Astrocyte of the hippocampus (primary cell): Measurements from ENCODE around the gene ANGPTL2.
A peak's percentile ranks its signal among the peaks of the same experiment; 100 is the strongest.

ENCODE experiments used
- DNase-seq: peaks from one replicate; pipeline ENCODE4 v3.0.0; 2011; ENCODE audit warnings: low read depth, low spot score

The ANGPTL2 gene

DNA sequence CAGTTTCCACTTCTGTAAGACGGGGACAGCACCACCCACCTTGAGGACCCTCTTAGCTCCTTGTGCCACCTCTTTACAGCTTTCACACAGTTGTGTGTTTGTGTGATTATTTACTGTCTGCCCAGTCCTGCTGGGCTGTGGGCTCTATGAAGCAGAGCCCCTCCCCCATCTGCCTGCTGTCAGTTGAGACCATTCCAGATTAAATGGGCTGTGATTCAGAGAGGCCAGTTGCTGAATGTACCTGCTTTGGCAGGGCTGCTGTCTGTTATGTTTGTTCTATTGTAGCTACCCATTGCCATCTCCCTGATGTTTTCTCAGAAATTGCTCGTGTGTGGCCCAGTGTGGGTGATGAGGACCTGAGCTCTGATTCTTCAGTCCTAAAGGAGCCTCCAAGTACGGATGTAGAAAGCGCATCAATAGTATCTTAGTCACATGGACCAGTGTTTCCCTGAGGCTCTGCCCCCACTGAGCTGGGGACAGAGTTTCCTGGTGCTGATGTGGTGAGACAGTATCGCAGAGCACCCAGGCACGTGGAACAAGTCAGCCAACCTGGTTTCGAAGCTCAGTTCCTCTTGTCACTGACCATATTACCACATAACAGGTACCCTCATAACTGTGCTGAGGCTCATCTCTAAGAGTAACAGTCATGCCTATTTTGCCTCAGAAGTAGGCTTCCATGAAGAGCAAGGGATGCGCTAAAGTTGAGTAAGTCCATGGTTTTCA lies 3.7 kb downstream of the ANGPTL2 start:
- DNase-seq: peak; percentile 22

DNA sequence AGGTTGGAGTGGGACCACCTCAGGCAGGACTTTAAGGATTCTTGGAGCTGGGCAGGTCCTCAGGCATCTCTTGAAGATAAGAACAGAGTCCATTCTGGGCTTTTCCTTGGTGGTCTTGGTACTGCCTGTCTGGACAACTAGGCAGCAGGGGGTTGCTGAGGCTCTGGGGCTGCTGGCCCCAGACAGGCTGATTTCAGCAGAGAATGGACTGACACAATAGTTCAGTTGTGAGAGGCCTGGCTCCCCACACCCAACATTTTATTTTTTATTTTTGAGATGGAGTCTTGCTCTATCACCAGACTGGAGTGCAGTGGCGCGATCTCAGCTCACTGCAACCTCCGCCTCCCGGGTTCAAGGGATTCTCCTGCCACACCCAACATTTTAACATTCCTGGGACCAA lies 4.6 kb downstream of the ANGPTL2 start:
- DNase-seq: no peak

DNA sequence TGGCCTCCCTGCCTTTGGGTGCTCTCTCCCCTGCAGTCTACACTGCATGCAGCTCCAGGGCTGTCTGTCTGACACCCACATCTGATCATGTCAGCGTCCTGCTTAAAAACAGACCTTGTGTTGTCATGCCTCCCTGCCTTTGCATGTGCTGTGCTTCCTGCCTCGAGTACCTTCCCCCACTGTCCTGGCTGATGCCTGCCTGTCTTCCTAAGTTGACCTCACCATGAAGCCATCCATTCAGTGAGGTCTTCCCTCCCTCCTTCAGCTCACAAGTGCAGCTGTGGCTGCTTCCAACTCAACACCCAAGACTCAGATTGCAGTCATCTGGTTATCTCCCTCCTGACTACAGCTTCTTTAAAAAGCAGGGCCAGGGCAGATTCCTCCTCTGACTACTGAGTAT lies 5.5 kb downstream of the ANGPTL2 start:
- DNase-seq: no peak

DNA sequence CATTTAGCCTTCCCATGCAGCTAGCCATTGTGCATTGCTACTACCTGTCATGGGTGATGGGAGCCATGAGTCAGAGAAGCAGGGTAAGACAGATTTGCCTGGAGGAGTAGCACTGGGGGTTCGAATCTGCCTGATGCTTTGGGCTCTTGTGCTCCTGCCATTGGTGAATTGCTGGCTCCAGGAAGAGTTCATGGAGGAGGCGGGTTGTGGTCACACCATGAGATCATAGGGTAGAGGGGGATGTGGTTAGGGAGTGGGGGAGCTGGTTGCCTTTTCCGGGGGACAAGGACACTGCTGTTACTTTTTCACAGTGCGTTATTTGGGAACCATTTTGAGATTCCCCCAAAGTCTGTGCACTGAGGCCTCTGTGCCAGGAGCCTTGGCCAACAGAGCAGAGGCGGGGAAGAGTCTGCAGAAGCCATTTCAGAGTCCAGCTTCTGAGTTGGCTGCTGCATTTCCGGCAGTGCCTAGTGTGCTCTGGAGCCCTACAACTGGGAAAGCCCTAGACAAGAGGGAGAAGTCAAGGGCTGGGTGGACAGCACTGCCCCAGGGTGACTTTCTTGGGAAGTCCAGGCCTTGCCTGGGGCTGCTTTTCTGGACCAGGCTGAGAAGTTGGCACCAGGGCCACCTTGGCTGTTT lies 6.2 kb downstream of the ANGPTL2 start:
- DNase-seq: no peak

DNA sequence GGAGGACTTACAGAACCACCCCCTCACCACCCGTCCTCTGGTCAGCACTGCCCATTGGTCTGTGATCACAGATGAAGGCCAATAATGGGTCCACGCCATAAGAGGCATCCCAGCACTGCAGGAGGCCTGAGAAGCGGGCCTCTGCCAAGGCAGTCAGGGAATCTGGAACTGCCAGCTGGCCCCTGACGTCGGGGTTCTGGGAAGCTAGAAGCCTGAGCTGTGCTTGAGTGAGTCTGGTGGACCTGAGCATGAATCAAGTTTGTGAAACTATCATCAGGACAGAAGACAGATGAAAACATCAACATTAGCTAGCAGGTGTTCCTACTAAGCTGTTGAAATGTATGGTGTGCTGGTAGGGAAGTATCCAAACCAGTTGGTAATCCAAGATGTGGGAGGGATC lies 7.8 kb downstream of the ANGPTL2 start:
- DNase-seq: no peak

DNA sequence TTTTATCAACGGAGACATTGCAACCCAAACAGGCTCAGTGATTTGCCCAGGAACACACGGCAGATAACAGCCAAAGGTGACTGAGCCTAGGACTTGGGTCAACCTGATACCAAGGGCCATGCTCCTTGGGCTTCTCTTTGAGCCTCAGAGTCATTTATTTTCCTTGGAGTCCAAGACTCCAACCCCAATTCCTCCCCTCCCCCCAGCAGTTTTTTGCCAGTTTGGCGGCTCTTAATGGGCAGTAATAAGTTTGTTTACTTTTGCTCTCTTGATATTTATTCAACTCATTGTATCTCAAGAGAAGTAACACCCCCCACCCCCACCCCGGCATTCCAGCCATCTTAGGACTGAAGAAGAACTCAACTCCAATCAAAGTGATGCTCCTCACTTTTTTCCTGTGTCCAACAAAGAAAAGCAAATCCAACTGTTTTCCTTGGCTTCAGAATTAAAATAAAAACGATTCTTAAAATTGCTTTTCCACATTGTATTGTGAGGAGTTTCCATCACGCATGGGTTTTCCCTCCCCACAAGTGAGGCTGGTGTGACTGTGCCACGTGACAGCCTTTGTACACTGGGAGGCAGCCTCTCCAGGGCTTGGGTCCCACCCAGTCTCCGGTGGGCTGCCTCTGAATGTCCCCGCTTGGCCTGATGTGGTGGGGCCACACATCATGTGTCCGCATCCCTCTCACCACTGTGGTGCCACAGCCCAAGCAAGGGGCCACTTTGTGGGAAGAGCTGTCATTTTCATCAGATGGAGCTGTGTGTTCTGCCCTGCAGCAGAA lies 9.1 kb downstream of the ANGPTL2 start:
- DNase-seq: no peak

DNA sequence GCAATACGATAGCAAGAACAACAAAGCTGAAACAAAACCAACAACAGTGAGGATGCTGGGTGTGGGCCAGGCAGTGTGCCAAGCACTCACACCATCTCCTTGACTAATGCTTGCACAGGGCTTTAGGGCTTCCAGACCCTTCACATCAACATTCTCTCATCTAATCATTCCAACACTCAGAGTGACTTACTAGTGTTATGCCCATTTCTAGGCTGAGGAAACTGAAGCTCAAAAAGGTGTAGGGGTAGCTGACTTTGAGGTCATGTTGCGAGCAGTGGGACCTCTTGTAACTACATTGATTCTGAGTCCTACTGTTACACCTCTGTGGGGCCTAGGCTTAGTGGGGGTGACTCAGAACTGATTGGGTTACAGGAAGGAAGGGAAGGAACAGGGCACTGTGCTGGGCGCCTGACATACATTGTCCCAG lies 9.7 kb downstream of the ANGPTL2 start:
- DNase-seq: no peak

DNA sequence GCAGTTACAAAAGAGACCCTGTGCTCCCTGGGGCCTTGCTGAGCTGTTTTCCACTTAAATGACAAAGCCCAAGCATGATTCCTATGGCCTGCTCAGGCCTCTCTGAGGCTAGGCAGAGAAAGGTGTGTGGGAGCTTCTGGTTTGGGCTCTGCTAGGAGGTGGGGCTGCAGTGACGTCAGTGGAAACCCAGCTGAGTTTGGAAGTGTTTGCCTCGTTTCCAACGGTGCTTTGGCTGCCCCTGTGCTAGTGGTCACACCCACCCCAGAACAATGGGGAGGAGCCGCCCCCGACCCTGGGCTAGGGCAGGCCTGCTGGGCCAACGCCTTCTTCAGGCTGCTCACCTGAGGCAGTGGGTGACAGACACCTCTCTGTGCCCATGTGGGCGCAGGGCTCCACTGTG lies 10.4 kb downstream of the ANGPTL2 start:
- no peak for DNase-seq

DNA sequence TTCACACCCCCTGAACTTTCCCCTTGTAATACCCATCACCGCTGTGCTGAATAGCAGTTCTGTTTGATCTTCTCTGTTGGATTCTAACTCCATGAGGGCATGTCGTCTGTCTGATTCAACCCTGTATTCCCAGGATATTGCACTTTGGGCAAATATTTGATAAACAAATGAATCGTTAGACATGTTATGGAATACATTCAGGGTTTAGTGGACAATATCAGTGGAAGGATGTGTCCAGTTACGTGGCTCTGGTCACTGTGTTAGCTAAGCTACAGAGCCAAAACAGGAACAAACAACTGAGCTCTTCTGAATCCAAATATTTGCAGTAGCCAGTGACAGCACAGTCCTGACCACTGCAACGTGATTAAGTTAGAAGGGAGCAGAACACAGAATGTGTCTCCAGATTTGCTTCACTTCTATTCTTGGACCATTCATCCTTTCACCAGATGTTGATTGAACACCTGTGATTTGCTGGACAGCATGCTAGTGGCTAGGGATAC lies 13.2 kb downstream of the ANGPTL2 start:
- no peak for DNase-seq

DNA sequence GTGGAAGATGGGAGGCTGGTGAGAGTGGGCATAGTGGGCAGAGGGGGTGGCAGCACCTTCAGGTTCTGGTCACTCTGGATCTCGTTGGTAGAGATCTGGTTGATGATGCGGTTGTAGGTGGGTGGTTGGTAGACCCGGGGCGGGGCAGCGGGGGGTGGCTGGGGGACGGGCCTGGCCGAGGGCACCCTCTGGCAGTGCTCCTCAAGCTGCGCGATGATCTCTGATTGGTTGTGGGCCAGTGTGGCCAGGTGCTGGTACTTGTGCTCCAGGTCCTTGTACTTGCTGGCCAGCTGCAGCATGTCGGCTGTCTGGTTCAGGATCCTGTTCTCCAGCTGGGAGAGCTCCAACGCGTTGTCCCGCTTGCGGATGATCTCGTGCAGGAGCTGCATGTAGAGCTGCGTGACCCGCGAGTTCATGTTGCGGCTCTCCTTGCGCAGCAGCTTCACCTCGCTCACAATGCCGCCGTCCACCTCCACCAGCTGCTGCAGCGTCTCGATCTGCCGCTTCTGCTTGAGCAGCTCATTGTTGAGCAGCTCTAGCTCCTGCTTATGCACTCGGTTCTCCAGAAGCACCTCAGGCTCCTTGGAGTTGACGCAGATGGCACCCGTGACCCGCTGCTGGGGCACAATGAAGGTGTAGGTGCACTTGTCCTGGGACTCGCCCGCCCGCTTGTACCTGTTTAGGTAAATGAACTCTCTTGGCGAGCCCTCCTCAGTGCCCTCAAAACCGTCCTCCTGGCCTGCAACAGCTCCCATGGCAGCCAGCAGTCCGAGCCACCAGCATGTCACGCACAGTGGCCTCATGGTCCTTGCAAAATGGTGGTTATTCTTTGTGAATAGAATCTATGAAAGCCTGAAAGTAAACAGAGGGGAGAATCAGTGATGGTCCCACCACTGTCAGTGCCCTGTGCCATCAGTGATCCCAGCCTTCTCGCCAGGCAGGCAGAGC lies 14.2 kb downstream of the ANGPTL2 start:
- no peak for DNase-seq

DNA sequence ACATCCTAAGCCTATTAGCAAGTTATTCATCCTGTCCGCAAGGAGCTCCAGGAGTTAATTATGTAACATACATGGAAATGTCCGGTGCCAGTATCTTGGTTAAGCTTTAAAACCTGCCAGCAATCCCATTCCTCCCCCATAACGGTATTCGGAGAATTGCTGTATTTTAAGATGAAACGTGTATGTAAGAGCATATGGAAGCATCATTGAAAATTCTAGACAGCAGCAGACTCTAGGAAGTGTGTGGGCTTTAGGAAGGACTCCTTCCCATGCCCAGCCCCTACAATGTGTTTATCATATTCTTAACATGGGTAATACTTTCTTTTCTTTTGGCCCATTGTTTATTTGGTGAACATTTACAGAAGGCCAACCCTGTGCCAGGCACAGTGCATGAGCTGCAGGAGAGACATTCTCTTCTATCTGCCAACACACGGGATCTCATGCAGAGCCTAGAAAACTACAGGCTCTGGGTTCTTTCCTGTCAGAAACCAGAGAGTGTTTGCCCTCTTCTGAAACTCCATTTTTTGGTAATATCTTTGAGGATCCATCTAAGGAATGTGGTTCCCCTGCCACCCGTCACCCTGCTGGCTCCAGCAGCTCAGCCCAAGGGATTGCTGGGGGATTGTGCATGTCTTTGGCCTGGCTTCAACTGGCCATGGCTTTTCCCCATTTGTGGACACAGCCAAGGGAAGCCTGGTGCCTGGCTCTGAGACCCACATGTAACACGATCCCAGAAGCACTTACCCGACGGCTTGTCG lies 15.1 kb downstream of the ANGPTL2 start:
- DNase-seq: no peak

DNA sequence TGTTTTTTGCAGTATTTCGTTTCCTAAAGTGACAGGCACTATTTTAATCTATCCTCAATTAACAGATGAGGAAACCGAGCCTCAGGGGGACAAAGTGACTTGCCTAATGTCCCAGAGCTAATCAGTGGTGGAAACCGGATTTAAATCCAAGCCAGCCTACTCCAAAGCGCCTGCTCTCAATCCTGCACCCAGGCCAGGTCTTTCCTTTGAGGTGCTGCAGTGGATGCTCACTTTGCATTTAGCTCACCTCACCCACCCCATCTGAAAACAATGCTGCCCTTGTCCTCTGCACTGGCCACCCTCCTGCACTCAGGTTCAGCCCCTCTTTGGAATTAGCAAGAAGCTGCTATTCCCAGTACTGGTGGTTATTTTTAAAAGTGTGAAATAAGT lies 16.0 kb downstream of the ANGPTL2 start:
- no peak for DNase-seq

DNA sequence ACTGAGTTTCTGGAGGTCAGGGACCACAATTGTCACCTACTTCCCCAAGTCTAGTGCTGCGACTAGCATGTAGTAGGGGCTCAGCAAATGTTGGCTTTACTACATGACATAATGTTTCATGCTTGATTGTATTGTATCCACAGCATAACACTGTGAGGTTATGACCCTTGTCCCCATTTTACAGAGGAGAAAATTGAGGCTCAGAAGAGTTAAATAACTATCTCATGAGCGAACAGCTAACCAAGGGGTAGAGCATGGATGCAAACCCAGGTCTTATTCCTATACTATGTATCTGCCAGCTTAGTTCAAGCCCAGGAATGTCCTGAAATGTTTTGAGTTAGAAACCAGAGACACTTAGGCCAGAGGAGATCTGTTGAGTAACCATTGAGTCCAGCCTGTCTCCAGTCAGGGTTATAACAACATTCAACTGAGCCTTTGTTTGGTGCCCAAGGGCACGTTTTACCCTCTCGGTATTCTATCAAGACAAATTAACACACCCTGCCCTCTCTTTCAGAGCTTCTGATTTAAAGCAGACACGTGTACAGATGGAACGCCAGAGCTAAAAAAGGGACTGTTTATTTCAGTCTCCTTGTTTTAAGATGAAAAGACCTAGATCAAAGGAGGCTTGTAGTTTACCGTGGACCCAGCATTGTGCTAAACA lies 16.5 kb downstream of the ANGPTL2 start:
- no peak for DNase-seq

DNA sequence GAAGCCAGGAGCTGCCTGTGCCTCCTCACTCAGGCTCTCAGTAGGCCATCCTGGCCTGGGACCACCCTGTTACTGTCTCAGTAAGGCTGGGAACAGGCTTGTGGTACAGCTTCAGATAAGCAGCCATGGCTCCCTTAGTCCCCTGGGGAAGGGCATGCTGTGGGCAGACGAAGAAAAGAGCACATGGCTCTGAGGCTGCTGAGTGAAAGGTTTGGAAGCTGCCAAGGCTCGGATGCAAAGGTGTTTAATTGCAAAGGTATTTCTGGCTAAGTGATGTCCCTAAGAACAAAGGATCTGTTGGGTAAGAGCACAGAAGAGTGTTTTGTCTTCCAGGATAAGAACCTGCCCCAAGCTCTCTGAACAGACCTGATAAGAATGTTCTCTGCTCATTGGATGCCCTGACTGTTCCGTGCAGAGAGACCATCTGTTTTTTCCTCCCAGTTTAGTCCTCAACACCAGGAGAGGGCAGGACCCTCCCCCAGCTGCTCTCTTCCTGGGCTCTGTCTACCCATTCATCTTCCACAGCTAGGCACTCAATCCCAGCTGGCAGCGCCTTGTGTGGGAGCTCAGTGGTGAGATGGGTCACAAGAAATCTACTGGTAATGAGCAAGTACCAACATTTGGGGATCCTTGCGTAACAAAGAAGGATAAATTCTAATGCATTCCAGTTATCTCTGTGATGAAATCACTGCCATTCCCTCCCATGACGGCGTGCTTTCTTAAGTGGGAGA lies 17.7 kb downstream of the ANGPTL2 start:
- DNase-seq: no peak

DNA sequence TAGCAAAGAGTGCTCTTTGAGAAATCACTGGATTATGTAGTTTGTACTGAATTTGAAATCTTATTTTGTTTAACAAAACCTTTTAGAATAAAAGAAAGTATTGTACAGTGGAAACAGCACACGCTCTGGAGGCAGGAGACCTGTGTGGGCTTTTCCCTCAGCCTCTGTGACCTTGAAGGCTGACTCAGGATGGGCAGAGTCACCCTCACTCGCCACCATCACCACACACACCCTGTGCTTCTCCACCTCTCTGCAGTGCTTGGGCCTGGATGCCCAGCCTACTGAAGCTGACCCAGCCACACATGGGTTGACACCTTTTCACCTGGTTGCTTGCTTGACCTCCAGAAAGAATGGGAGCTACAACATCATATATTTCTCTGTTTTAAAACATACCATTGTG lies 19.6 kb downstream of the ANGPTL2 start:
- no peak for DNase-seq

DNA sequence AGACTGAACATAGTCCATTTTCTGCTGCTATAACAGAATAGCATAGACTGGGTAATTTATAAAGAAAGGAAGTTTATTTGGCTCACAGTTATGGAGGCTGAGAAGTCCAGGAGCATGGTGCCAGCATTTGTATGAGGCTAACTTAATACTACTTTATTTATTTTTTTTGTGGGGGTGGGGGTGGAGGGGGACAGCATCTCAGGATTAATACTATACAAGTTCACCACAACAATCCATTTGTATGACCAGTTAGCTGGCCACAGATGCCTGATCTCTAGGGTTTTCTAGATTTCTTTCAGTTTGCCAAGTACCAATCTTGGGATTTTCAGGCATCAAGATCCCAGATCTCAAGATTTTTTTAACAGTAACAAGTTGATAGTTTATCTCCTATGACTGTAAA lies 20.3 kb downstream of the ANGPTL2 start:
- no peak for DNase-seq

DNA sequence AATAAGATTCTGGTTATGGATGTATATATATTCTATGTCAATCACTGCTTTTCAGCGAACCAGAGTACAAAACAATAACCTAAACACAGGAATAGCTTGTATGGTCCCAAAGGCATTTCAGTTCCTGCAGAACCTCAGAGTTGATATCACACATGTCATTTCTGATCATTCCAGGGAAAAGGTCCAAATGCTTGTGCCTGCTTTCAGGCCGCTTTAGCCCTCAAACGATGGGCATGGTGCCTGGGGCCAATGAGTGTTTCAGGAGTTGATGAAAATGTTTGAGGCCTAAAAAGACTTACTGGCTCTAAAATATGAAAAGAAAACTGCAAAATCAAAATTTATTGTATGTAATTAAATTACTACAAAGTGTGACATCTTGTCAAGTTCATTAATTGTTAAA lies 22.8 kb downstream of the ANGPTL2 start:
- no peak for DNase-seq

DNA sequence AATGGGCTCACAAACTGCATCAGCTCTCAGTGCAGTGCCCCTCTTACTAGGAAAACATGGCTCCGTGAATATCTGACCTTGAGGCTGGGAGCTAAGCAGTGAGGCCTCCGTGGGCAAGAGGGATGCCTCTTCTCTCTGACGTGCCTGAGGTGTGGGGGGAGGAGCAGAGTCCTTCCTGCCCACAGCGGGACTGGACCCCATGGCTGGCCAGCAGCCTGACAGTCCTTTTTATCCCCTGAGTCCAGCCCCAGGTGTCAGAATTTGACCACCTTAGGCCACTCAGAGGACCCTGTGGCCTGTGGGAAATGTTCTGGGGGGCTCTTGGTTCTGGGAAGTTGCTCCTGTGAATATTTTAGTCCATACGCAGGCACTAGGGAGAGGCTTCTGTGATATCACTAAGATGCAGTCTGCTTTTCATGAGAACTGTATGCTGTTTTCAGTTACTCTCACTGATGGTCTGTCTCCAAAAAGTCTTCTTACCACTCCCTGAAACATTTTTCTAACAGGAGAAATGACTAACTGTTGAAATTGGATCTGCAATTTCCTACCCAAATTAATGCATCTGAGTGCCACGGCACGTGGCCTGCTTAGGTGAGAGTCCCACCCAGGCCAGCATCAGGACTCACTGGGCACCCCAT lies 23.4 kb downstream of the ANGPTL2 start:
- DNase-seq: no peak

DNA sequence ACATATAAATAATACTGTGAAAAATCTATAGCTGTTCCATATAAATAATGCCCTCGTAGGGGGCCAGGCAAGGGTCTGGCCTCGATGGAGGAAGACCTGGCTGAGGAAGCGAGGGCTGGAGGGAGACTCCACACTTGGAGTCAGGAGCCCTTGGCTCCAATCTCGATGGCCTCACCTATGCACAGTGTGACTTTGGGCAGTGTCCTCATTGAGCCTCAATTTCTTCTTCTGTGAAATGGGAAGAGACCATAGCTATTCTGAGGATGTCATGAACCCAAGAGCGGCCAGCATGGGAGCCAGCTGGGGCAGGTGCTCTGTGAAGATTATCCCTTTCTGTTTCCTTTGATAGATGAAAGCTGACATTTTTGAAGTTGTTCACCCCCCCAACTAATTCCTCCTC lies 24.8 kb downstream of the ANGPTL2 start:
- DNase-seq: no peak
